ENCODE measurements around the gene NEK11. TPM values are rescaled to one million over a fixed set of nuclear protein-coding genes. Genes with fewer than 3 reads are reported as not detected.

The NEK11 gene
- total and polyA plus RNA-seq, 11 donors = 0.38 to 4.3 (median 2.1) TPM

DNA sequence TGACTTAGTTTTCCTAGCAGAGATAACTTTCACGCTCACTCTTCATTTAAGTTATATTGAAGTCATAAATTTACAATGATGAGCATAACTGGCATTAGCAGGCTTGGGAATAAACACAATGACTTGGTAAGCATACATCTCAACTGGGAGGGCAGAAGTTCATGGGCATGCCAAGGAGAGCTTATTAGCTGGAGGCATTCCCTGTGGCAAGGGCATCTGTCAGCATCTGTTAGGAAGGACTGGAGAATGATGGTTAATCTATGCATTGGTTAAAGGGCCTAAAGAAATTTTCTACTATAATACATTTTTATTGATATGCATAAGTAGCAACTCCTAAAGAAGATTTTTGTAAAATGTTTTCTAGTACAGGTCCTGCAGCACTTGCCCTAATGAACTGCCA, 52.4 kb downstream of the NEK11 start:
- no peak for DNase-seq
- intact Hi-C loops (cut with DNase I) = no loop called here
- no peak overlapping the region for H3K4me3 ChIP-seq
- WGBS, 4 donors = 94 to 97% (median 96%) methylated on average over 1 of the region's 1 CpG
- TF ChIP-seq, protein P1, sequence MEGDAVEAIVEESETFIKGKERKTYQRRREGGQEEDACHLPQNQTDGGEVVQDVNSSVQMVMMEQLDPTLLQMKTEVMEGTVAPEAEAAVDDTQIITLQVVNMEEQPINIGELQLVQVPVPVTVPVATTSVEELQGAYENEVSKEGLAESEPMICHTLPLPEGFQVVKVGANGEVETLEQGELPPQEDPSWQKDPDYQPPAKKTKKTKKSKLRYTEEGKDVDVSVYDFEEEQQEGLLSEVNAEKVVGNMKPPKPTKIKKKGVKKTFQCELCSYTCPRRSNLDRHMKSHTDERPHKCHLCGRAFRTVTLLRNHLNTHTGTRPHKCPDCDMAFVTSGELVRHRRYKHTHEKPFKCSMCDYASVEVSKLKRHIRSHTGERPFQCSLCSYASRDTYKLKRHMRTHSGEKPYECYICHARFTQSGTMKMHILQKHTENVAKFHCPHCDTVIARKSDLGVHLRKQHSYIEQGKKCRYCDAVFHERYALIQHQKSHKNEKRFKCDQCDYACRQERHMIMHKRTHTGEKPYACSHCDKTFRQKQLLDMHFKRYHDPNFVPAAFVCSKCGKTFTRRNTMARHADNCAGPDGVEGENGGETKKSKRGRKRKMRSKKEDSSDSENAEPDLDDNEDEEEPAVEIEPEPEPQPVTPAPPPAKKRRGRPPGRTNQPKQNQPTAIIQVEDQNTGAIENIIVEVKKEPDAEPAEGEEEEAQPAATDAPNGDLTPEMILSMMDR (IDR thresholded peaks at IDR 0.05) = no peak
- TF ChIP-seq POLR2A (IDR thresholded peaks at IDR 0.05) = no peak
- peaks cover 0 to 13% (median 5%) of the 10 kb centered on the region in 12 donors for H3K4me1 ChIP-seq
- no peaks in the 10 kb centered on the region for H3K9me3 ChIP-seq
- no peak overlapping the region for H3K27ac ChIP-seq
- ATAC-seq = no peak
- H3K27me3 ChIP-seq = no peaks in the 10 kb centered on the region
- no peaks in the 10 kb centered on the region for H3K36me3 ChIP-seq

DNA sequence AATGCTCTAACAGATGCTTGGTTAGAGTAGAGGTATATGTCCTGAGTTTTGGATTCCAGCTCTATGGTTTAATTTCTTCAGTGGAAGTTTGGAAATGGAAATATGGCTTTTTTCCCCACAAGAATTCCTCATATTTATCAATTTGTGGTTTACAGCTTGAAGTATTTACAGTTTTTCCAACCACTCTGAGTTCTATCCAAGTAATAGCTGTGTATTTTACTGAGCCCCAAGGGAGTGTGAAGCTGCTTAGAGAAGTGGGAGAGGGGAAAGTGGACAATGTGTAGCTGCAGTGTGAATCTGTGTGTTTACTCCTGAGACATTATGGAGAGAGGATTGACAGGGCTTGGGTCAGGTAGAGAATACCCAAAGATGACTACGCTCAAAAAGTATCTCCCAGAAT, 54.5 kb downstream of the NEK11 start:
- TF ChIP-seq, protein P1 (IDR thresholded peaks at IDR 0.05) = no peak
- no peak for TF ChIP-seq POLR2A (IDR thresholded peaks at IDR 0.05)
- Histone ChIP-seq H3K9me3 (peaks cover 0 to 3% (median 0%) of the 10 kb centered on the region in 12 donors), H3K4me1 (peaks cover 0 to 8% (median 2%) of the 10 kb centered on the region in 12 donors), H3K27me3 (no peaks in the 10 kb centered on the region), H3K27ac (no peak overlapping the region), H3K36me3 (no peaks in the 10 kb centered on the region), H3K4me3 (no peak overlapping the region)
- intact Hi-C loops (cut with DNase I) = no loop called here
- ATAC-seq (no peak), DNase-seq (no peak)
- WGBS, 4 donors = 93 to 100% (median 96%) methylated on average over 1 of the region's 1 CpG

- no peak overlapping the region for H3K4me3 ChIP-seq
- ATAC-seq (no peak), DNase-seq (no peak)
- peaks cover 0 to 8% (median 2%) of the 10 kb centered on the region in 12 donors for H3K4me1 ChIP-seq
- 97 to 99% (median 97%) methylated on average over 4 of the region's 4 CpGs for WGBS, 4 donors
- intact Hi-C loops (cut with DNase I) = no loop called here
- no peak overlapping the region for H3K27ac ChIP-seq
- TF ChIP-seq POLR2A (IDR thresholded peaks at IDR 0.05) = no peak
- TF ChIP-seq, protein P1 (IDR thresholded peaks at IDR 0.05) = no peak
- no peaks in the 10 kb centered on the region for H3K36me3 ChIP-seq
- peaks cover 0 to 3% (median 0%) of the 10 kb centered on the region in 12 donors for H3K9me3 ChIP-seq
- H3K27me3 ChIP-seq = no peaks in the 10 kb centered on the region
Observed at GRCh38 chr3:131082246-131082645, 55.6 kb downstream of the NEK11 start.

DNA sequence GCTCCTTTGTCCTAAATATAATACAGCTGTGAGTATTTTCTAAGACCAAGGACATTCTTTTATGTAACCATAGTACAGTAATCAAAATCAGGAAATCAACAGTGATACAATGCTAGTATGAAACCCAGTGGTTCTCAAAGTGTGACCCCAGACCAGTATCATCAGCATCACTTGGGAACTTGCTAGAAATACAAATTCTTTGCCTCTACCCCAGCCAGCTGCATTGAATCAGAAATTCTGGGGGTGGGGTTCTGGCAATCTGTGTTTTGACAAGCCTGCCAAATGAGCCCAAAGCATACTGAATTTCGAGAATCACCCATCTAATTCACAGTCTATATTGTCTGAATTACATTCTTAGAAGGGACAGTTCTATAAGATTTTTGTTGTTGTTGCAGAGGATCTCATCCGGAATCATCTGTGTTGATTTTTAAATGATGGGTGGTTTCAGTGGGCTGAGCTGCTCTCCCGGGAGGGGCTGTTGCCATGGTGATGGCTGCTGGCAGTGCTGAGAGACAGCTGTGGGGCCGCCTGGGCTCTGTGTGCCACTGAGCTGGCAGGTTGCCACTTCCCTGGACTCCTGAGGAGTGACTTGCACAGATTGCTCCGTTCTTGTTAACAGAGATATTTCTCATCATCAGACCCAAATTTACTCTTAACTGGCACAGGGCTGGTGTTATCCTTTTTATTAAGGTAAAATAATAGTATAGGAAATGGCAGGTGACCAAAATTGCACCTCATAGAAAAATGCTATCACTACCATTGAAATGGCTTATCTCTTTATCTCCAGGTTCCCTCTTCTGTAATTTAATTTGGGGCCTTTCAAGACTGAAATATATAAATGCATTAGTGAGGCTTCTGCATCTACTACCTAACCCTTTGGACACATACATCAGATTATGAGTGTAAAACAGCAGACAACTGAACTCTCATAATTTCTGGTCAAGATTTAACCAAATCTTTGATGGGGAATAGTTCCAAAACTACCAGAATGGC, 56.5 kb downstream of the NEK11 start:
- Histone ChIP-seq H3K36me3 (no peaks in the 10 kb centered on the region), H3K27ac (no peak overlapping the region), H3K27me3 (no peaks in the 10 kb centered on the region), H3K4me3 (no peak overlapping the region), H3K4me1 (peaks cover 0 to 8% (median 2%) of the 10 kb centered on the region in 12 donors), H3K9me3 (peaks cover 0 to 3% (median 0%) of the 10 kb centered on the region in 12 donors)
- 30 to 44% (median 39%) methylated on average over 5 of the region's 5 CpGs for WGBS, 4 donors
- ATAC-seq (peak in 1 of 4 donors; percentile 45), DNase-seq (peak; percentile 38 to 72 (median 62))
- TF ChIP-seq POLR2A (IDR thresholded peaks at IDR 0.05) = no peak
- TF ChIP-seq, protein P1 (IDR thresholded peaks at IDR 0.05) = no peak
- intact Hi-C loops (cut with DNase I) = no loop called here
